GM11168 (cell line): ENCODE data around the gene PPP1R2.

Experiments
- in situ Hi-C: fragments of 300-500 bp; cut with MboI; formaldehyde crosslinking; loops from one replicate; pipeline ENCODE4 v1.12.0; 2022; ENCODE audit warnings: low sequenced_read_pairs; ENCODE audit not compliant: unreplicated experiment

PPP1R2 gene

DNA sequence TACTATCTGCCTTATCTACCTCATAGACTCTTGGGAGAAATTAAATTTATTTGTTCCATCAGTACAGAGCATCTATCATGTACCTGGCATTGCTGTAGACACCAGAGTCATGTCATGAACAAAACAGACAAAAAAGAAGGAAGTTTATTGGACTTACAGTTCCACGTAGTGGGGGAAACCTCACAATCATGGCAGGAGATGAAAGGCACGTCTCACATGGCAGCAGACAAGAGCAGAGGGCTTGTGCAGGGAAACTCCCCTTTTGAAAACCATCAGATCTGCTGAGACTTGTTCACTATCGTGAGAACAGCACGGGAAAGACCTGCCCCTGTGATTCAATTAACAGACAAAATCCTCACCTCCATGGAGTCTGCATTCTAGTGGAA is 74.7 kb downstream of the PPP1R2 start:
- in situ Hi-C loops: no loop called here

- in situ Hi-C loops: no loop called here
Observed at GRCh38 chr3:195467641-195468390, 75.3 kb downstream of the PPP1R2 start.

DNA sequence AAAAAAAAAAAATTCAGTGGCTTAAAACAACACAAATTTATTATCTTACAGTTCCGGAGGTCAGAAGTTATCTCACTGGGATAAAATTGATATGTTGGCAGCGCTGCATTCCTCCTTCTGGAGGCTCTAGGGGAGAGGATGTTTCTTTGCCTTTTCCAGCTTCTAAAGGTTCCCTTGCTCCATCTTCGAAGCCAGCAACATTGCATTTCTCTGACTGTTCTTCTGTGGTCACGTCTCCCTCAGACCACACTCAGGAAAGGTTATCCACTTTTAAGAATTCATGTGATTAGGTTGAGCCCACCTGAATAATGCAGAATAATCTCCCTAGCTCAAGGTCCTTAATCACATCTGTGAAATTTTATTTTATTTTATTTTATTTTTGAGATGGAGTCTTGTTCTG is 76.9 kb downstream of the PPP1R2 start:
- in situ Hi-C loops: no loop called here
